ENCODE data around the gene CALML3. TPM values are rescaled to one million over a fixed set of nuclear protein-coding genes. Genes with fewer than 3 reads are reported as not detected.

Gene CALML3
- total and polyA plus RNA-seq, 2 of the 8 experiments (the other 6 are each of a cell fraction or from before 2014, with no cell fraction given) = not detected

GRCh38 chr10:5542100-5542499 lies 17.3 kb downstream of the CALML3 start:
- no peak overlapping the region for H3K27ac ChIP-seq (ENCODE audit: low read depth, low read length)
- H3K23me2 ChIP-seq (ENCODE audit: low read depth, low read length) = no peaks in the 10 kb centered on the region
- H3K56ac ChIP-seq (replicated peaks; ENCODE audit: insufficient read length, low read depth, low read length) = no peak overlapping the region
- DNase-seq (ENCODE audit: low read depth in 1 of 2, low spot score in 2 of 2) (no peak), FAIRE-seq (no peak)
- H3K4me3 ChIP-seq (ENCODE audit: extremely low read depth in 1 of 4, insufficient read depth in 2 of 4, low read depth in 3 of 4, low read length in 4 of 4) = no peak overlapping the region
- WGBS, 2 experiments (ENCODE audit: extremely low coverage in 1 of 2, insufficient coverage in 1 of 2, insufficient read length in 1 of 2, insufficient replicate concordance in 2 of 2, low coverage in 1 of 2, low lambda C conversion rate in 2 of 2, missing lambda C conversion rate in 1 of 2) = 95% methylated on average over 1 of the region's 1 CpG; no CpG with 5 or more reads in 1 of the 2 experiments
- no peaks in the 10 kb centered on the region for H3K79me1 ChIP-seq (ENCODE audit: low read depth, low read length)
- no peak overlapping the region for H2BK20ac ChIP-seq (ENCODE audit: low read length)
- H3K9me3 ChIP-seq (ENCODE audit: insufficient read depth in 2 of 2, low read depth in 1 of 2, low read length in 1 of 2) = peaks cover 5 to 12% of the 10 kb centered on the region in 2 experiments; a peak in 2 of 4 replicates
- no peaks in the 10 kb centered on the region for H3K36me3 ChIP-seq (ENCODE audit: control insufficient read depth in 2 of 4, insufficient read depth in 4 of 4, low read length in 3 of 4)
- H4K91ac ChIP-seq (replicated peaks; ENCODE audit: insufficient read length, low read length) = no peak overlapping the region
- no peak overlapping the region for H2AFZ ChIP-seq (ENCODE audit: low read length)
- H3K14ac ChIP-seq (ENCODE audit: insufficient read length) = no peak overlapping the region
- no peak overlapping the region for H3K18ac ChIP-seq (ENCODE audit: extremely low read depth, low read length)
- H4K20me1 ChIP-seq (replicated peaks in 1 of 2; ENCODE audit: control insufficient read depth in 1 of 2, insufficient read depth in 2 of 2, low read length in 2 of 2) = no peaks in the 10 kb centered on the region
- ChIA-PET POLR2A (ENCODE audit: partially characterized antibody) (no interaction called here), CTCF (ENCODE audit: partially characterized antibody) (no interaction called here)
- no peaks in the 10 kb centered on the region for H3K4me1 ChIP-seq (replicated peaks in 1 of 4; ENCODE audit: control insufficient read depth in 3 of 4, insufficient read depth in 4 of 4, low read length in 3 of 4)
- H3K4me2 ChIP-seq (ENCODE audit: insufficient read depth in 1 of 2, low read depth in 2 of 2, low read length in 2 of 2) = no peak overlapping the region
- H3K27me3 ChIP-seq (replicated peaks in 1 of 4; ENCODE audit: control insufficient read depth in 3 of 4, extremely low read depth in 1 of 4, insufficient read depth in 3 of 4, low read length in 3 of 4) = no peaks in the 10 kb centered on the region
- no peak overlapping the region for H4K8ac ChIP-seq (ENCODE audit: extremely low read depth, insufficient read depth, low read length)
- no peak overlapping the region for H3K4ac ChIP-seq (replicated peaks; ENCODE audit: insufficient read length, low read depth, low read length)
- no peak overlapping the region for H4K5ac ChIP-seq (ENCODE audit: insufficient read length, low read depth, low read length)
- no peak overlapping the region for H2BK5ac ChIP-seq (ENCODE audit: low read depth, low read length)
- H2AK5ac ChIP-seq (ENCODE audit: low read depth, low read length) = no peak overlapping the region
- no peak overlapping the region for H3K23ac ChIP-seq (ENCODE audit: insufficient read length)
- no peak for TF ChIP-seq TCF12 (IDR thresholded peaks at IDR 0.05; ENCODE audit: low read depth, low read length)
- TF ChIP-seq SRF (IDR thresholded peaks at IDR 0.05; ENCODE audit: low read depth, low read length) = no peak
- TF ChIP-seq GTF2F1 (IDR thresholded peaks at IDR 0.05; ENCODE audit: borderline replicate concordance, low read depth, low read length) = no peak
- no peak for TF ChIP-seq E2F6 (IDR thresholded peaks at IDR 0.05)
- TF ChIP-seq, protein P1, sequence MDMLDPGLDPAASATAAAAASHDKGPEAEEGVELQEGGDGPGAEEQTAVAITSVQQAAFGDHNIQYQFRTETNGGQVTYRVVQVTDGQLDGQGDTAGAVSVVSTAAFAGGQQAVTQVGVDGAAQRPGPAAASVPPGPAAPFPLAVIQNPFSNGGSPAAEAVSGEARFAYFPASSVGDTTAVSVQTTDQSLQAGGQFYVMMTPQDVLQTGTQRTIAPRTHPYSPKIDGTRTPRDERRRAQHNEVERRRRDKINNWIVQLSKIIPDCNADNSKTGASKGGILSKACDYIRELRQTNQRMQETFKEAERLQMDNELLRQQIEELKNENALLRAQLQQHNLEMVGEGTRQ (IDR thresholded peaks at IDR 0.05; ENCODE audit: low read length) = no peak
- no peak overlapping the region for H2BK12ac ChIP-seq (ENCODE audit: low read depth, low read length)
- H3K9ac ChIP-seq (replicated peaks in 1 of 4; ENCODE audit: extremely low read depth in 1 of 4, low read depth in 3 of 4, low read length in 3 of 4) = no peak overlapping the region
- H2BK15ac ChIP-seq (ENCODE audit: low read length) = no peak overlapping the region
- H3K79me2 ChIP-seq (ENCODE audit: control insufficient read depth in 1 of 2, insufficient read depth in 2 of 2, low read length in 2 of 2) = no peaks in the 10 kb centered on the region
- no peak overlapping the region for H2BK120ac ChIP-seq (replicated peaks; ENCODE audit: low read depth, low read length)

Data from H1 (cell line).